ENCODE measurements around the gene PGGHG.
"Not testable (repeated sequence)": the region's sequence is repeated elsewhere in the genome, so short reads cannot be mapped to it uniquely, and the experiment has no call there.

PGGHG gene

GRCh38 chr11:332651-333480 is 43.9 kb downstream of the PGGHG start:
- Histone ChIP-seq H3K4me3 (ENCODE audit: low read length) (no peak overlapping the region), H3K9ac (ENCODE audit: low read depth, low read length) (no peak overlapping the region), H3K9me3 (replicated peaks; ENCODE audit: low read length) (no peaks in the 10 kb centered on the region), H3K27me3 (ENCODE audit: control insufficient read depth, insufficient read depth, low read length) (peaks cover 4% of the 10 kb centered on the region), H3K36me3 (ENCODE audit: insufficient read depth, low read length) (no peaks in the 10 kb centered on the region), H3K4me1 (ENCODE audit: control insufficient read depth, insufficient read depth, low read length) (peaks cover 9% of the 10 kb centered on the region), H3K4me2 (ENCODE audit: low read length) (no peak overlapping the region)

- not testable (repeated sequence) for H3K4me2 ChIP-seq (ENCODE audit: low read length); H3K9me3 ChIP-seq (replicated peaks; ENCODE audit: low read length); H3K4me3 ChIP-seq (ENCODE audit: low read length); H3K9ac ChIP-seq (ENCODE audit: low read depth, low read length); H3K27me3 ChIP-seq (ENCODE audit: control insufficient read depth, insufficient read depth, low read length); H3K4me1 ChIP-seq (ENCODE audit: control insufficient read depth, insufficient read depth, low read length); H3K36me3 ChIP-seq (ENCODE audit: insufficient read depth, low read length)
Measured at GRCh38 chr11:333616-334263, 44.8 kb downstream of the PGGHG start.

- H3K4me1 ChIP-seq (ENCODE audit: control insufficient read depth, insufficient read depth, low read length), result peaks cover 9% of the 10 kb centered on the region
- no peaks in the 10 kb centered on the region for H3K9me3 ChIP-seq (replicated peaks; ENCODE audit: low read length)
- H3K4me3 ChIP-seq (ENCODE audit: low read length), result no peak overlapping the region
- no peak overlapping the region for H3K9ac ChIP-seq (ENCODE audit: low read depth, low read length)
- no peaks in the 10 kb centered on the region for H3K36me3 ChIP-seq (ENCODE audit: insufficient read depth, low read length)
- no peak overlapping the region for H3K4me2 ChIP-seq (ENCODE audit: low read length)
- H3K27me3 ChIP-seq (ENCODE audit: control insufficient read depth, insufficient read depth, low read length), result peaks cover 4% of the 10 kb centered on the region
Measured at GRCh38 chr11:334264-334994, 45.5 kb downstream of the PGGHG start.

DNA sequence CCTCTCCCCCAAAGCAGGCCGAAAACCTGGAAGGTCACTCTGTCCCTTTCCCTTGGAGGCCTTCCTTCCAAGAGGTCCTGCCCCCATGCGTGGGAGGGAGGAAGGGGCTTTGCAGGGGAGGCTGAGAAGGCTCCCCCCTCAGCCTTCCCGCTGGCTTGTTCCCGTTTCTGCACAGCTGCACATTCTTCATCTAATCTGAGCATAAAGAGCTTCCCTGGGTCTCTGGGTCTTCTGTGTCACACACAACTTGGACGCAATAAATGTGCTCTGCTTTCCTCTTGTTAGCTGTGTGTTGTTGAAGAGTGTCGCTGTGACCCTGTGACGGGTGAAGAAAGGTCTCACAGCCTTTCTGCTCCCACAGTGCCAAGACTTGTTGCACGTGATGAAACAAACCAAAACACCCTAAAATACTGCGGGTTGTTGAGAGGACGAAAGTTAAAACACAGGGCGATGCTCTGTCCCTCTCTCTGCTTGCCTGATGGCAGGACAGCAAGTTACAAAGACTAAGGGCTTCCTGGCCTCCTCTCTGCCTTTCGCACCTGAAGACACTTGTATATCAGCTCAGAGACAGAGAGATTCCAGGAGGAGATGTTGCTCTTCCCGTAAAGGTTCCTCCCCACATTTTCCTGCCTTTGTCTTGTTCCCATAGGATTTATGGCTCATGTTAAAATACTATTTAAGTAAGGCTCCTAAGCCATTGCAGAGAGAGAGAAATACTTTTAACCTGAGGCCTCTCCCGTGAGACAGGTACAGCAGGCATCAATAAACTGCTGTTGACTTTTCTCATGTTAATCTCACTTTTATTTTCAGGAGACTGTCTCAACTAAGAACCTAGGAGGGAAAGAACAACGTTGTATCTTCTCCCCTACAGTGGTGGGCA is 47.1 kb downstream of the PGGHG start:
- H3K27me3 ChIP-seq (ENCODE audit: control insufficient read depth, insufficient read depth, low read length), result peaks cover 9% of the 10 kb centered on the region
- H3K9me3 ChIP-seq (replicated peaks; ENCODE audit: low read length), result no peaks in the 10 kb centered on the region
- H3K4me1 ChIP-seq (ENCODE audit: control insufficient read depth, insufficient read depth, low read length), result peaks cover 9% of the 10 kb centered on the region
- no peaks in the 10 kb centered on the region for H3K36me3 ChIP-seq (ENCODE audit: insufficient read depth, low read length)
- peak overlapping the region; percentile 33 for H3K4me2 ChIP-seq (ENCODE audit: low read length)
- H3K4me3 ChIP-seq (ENCODE audit: low read length), result no peak overlapping the region
- no peak overlapping the region for H3K9ac ChIP-seq (ENCODE audit: low read depth, low read length)

- no peak overlapping the region for H3K9ac ChIP-seq (ENCODE audit: low read depth, low read length)
- H3K27me3 ChIP-seq (ENCODE audit: control insufficient read depth, insufficient read depth, low read length), result peaks cover 9% of the 10 kb centered on the region
- H3K36me3 ChIP-seq (ENCODE audit: insufficient read depth, low read length), result no peaks in the 10 kb centered on the region
- no peaks in the 10 kb centered on the region for H3K9me3 ChIP-seq (replicated peaks; ENCODE audit: low read length)
- no peak overlapping the region for H3K4me3 ChIP-seq (ENCODE audit: low read length)
- no peak overlapping the region for H3K4me2 ChIP-seq (ENCODE audit: low read length)
- peaks cover 9% of the 10 kb centered on the region for H3K4me1 ChIP-seq (ENCODE audit: control insufficient read depth, insufficient read depth, low read length)
Measured at GRCh38 chr11:336659-337198, 47.8 kb downstream of the PGGHG start.

DNA sequence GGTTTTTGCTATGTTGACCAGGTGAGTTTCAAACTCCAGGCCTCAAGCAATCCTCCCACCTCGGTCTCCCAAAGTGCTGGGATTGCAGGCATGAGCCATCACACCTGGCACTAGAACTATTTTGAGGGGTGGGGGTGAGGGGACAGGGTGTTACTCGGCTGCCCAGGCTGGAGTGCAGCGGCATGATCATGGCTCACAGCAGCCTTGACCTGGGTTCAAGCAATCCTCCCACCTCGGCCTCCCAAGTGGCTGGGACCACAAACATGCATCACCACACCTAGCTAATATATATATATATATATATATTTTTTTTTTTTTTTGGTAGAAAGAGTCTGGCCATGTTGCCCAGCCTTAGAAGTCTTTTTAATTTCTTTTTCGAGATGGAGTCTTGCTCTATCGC is 48.8 kb downstream of the PGGHG start:
- Histone ChIP-seq H3K4me3 (ENCODE audit: low read length) (no peak overlapping the region), H3K36me3 (ENCODE audit: insufficient read depth, low read length) (no peaks in the 10 kb centered on the region), H3K4me2 (ENCODE audit: low read length) (no peak overlapping the region), H3K9me3 (replicated peaks; ENCODE audit: low read length) (no peaks in the 10 kb centered on the region), H3K27me3 (ENCODE audit: control insufficient read depth, insufficient read depth, low read length) (peaks cover 9% of the 10 kb centered on the region), H3K4me1 (ENCODE audit: control insufficient read depth, insufficient read depth, low read length) (peaks cover 9% of the 10 kb centered on the region), H3K9ac (ENCODE audit: low read depth, low read length) (no peak overlapping the region)

GRCh38 chr11:339963-340362 is 51.0 kb downstream of the PGGHG start:
- H3K4me2 ChIP-seq (ENCODE audit: low read length), result no peak overlapping the region

DNA sequence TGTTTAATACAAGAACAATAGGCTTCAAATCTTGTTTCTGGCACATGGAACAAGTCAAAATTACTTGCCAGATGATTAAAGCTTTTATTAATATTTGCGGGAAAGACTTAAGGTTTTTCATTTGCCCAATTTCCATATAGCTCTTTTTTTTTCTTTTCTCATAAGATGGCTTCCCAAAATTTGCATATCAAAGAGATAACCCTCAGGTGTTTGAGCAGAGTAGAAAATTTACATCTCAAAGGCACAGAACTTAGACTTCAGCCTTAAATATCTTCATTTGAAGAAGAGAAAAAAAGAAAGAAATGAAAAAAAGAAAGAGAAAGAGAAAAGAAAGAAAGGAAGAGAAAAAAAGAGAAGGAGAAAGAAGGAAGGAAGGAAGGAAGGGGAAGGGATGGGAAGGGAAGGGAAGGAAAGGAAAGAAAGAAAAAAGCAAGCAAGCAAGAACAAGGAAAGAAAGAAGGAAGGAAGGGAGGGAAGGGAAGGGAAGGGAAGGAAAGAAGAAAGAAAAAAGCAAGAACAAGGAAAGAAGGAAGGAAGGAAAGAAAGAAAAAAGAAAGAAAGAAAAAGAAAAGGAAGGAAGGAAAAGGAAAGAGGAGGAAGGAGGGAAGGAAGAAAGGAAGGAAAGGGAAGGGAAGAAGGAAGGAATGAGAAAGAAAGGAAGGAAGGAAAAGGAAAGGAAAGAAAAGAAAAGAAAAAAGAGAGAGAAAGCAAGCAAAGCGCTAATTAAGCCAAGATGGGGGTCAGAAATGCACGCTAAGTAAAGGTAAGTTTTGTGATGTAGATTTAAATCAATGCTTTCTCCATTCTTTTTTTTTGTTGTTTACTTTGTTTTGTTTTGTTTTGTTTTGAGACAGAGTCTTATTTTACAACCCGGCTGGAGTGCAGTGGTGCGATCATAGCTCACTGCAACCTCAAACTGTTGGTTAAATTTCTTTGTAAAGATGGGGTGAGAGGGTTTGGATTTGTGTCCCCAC is 51.9 kb downstream of the PGGHG start:
- H3K4me2 ChIP-seq (ENCODE audit: low read length), result no peak overlapping the region
- H3K9ac ChIP-seq (ENCODE audit: low read depth, low read length), result no peak overlapping the region
- no peak overlapping the region for H3K4me3 ChIP-seq (ENCODE audit: low read length)
- peaks cover under 1% of the 10 kb centered on the region for H3K4me1 ChIP-seq (ENCODE audit: control insufficient read depth, insufficient read depth, low read length)
- peaks cover 15% of the 10 kb centered on the region for H3K27me3 ChIP-seq (ENCODE audit: control insufficient read depth, insufficient read depth, low read length)
- H3K36me3 ChIP-seq (ENCODE audit: insufficient read depth, low read length), result no peaks in the 10 kb centered on the region
- H3K9me3 ChIP-seq (replicated peaks; ENCODE audit: low read length), result no peaks in the 10 kb centered on the region

More at GRCh38 chr11:339963-340362, 51.0 kb downstream of the PGGHG start:
- Histone ChIP-seq H3K36me3 (ENCODE audit: insufficient read depth, low read length) (no peaks in the 10 kb centered on the region), H3K4me3 (ENCODE audit: low read length) (no peak overlapping the region), H3K9me3 (replicated peaks; ENCODE audit: low read length) (no peaks in the 10 kb centered on the region), H3K9ac (ENCODE audit: low read depth, low read length) (no peak overlapping the region), H3K4me1 (ENCODE audit: control insufficient read depth, insufficient read depth, low read length) (peaks cover 5% of the 10 kb centered on the region), H3K27me3 (ENCODE audit: control insufficient read depth, insufficient read depth, low read length) (peaks cover 10% of the 10 kb centered on the region)

DNA sequence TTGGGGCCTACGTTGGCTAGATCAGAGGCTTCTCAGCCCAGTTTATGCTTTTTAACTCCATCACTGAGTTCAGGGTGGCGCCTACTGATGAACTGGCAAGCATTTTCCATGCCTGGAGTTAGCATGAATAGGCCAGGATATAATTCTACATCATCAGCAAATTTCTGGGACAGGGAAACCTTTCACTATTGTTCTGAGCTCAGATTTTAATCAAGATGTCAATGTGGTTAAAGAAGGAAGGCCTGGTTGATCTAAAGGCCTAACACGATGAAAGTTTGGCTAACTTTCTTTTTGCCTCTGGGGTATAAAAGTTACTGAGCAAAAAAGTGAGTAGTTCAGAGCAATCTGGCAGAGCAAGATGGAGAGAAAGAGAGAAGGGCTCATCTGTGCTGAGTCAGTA is 53.4 kb downstream of the PGGHG start:
- Histone ChIP-seq H3K4me1 (ENCODE audit: control insufficient read depth, insufficient read depth, low read length) (no peaks in the 10 kb centered on the region), H3K27me3 (ENCODE audit: control insufficient read depth, insufficient read depth, low read length) (peaks cover 23% of the 10 kb centered on the region), H3K36me3 (ENCODE audit: insufficient read depth, low read length) (no peaks in the 10 kb centered on the region), H3K9me3 (replicated peaks; ENCODE audit: low read length) (no peaks in the 10 kb centered on the region), H3K9ac (ENCODE audit: low read depth, low read length) (no peak overlapping the region), H3K4me2 (ENCODE audit: low read length) (no peak overlapping the region), H3K4me3 (ENCODE audit: low read length) (no peak overlapping the region)
